NCI-H526 treated with DMSO at 0.1 percent for 48 hours (cell line): ENCODE data around the gene SUN2.
A peak's percentile ranks its signal among the peaks of the same experiment; 100 is the strongest.

Source experiments
- DNase-seq: peaks from one replicate; lab custom pipeline; 2025; lab: John Stamatoyannopoulos, UW

The SUN2 gene

DNA sequence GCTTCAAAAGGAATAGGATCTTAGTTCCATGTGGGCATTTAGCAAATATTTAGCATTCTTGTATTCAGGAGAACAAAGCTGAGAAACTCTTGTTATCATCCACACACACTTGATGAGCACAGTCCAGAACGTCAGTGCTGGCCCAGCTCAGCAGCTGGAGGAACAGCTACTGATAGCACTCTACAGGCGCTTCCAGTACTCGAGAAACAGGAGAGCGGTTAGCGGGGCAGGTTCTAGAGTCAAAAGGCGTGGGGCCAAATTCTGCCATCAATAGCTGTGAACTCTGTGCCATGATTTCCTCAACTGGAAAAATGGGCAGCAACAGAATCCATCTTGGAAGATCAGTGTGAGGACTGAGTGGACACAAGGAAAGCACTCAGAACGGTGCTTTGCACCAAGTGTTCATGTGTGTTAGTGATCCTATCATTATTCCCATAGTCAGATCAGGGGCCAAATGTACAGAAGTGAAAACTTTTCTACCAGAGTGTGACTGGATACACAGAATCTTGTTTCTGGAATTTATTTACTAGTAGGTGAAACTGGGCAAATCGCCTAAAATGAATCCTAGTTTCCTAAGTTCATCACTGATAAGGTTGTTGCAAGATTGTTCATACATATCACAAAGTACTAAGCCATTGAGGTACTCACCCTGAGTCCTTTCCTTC is 58.2 kb downstream of the SUN2 start:
- no peak for DNase-seq

DNA sequence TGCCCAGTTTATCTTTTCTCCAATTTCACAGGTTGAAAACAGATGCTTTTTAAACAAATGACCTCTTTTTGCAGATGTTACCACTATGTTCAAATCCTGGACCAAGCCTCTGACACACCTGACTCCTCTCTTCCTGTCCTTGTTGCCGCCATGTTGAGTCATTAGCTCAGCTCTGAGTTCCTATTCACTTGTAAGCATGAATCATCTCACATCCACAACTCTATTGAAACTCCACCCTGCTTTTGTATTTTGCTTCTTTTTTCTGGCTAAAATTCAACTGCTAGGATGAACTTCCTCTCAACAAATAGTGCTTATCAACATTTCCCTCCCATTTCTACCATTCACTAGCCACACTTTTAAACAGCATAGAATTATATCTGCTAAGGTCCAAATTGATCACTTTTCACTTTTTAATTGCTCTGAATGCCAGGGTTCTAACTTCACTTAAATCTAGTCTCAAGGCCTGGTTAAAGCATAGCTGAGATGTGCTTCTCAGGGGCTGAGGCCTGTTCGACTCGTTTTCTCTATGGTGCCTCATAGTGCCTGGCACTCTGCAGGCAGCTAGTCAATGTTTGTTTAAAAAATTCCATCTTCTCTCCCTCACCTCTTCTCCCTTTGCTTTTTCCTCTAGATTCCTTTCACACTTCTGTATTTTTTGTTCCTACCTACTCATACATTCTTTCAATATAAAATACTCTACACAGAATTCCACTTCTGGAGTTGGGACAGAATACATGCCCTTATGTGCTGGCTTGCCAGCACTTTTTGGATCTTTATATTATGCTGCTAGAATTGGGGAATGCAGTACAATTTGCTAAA is 59.0 kb downstream of the SUN2 start:
- DNase-seq = no peak

DNA sequence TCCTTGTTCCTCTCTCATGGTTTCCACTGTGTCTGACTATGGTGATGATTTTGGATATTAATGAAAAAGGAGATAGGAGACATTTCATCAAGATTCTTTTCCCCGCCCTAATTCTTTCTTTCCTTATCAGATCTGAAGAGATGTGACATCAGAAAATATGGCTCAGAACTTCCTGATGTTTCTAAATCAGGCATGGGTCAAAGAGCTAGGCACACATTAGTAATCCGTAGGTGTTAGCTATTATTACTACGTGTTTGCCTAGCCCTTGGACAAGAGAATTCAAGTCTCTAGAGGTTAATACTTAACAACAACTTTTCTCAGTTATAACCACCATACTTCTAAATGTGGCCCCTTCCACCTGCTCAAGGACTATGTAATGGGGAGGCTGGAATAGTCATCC is 60.9 kb downstream of the SUN2 start:
- no peak for DNase-seq

DNA sequence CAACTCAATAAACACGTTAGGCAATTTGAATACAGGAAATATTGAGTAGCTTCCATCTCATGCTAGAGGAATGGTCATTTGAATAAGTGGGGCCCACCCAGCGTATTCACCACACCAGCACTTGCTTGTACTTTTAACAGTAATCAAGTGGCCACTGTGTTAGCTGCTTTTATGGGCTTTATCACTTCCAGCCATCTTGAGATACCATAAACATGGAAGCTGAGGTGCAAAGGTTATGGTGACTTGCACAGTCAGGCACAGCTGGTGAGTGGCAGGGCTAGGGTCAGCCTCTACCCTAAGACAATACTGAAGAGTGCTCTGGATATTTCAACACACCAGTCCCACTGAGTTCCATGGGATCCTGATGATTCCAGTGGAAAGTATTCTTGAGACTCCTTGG is 61.7 kb downstream of the SUN2 start:
- peak; percentile 33 for DNase-seq

DNA sequence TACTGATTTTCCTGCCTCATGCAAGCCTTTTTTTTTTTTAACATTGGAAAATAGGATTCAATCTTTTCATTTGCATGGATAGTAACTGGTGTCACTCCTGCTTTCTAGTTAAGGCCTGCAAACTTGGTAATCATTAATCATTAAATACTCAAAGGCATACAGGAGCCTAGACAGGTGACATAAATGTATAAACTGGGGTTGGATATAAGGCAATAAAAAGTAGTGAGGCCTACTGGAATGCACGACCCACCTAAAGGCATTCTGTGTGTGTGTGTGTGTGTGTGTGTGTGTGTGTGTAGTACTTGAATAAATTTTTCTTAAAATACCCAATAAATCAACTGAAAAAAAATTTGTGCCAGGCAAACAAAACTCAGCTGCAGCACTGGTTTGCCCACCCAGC is 66.1 kb downstream of the SUN2 start:
- no peak for DNase-seq

DNA sequence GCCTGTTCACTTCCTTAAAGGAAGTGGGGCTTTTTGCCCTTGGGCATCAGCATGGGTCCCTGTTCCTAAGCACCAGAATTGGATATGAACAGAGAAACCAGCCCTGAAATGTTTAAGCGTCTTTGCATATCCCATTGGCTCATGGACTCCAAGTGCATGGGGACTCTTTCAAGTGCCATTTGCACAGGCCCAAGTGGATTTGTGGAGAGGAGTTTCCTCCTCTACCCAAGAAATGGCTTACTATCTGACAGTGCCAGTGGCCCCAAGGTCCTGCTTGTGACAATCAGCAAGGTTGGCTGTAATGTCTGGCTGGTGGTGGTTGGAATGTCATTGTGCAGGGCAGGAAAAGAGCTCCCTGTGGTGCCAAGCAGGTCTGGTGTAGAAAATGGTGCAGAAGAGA is 70.0 kb downstream of the SUN2 start:
- no peak for DNase-seq

DNA sequence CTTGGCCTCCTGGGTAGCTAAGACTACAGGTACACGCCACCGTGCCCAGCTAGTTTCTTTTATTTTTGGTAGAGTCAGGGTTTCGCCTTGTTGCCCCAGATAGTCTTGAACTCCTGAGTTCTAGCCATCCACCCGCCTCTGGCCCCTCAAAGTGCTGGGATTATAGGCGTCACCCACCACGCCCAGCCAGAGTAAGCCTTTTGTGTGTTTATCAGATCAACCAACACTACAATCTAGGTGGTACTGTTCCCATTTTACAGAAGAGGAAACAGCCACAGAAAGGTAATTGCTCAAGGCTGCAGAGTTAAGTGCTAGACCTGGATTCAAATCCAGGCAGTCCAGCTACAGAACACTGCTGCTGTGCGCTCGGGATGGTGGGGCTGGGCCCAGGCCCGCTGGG is 70.9 kb downstream of the SUN2 start:
- no peak for DNase-seq
